NCI-H2107 treated with DMSO at 0.1 percent for 48 hours (cell line): ENCODE data around the gene SOST.

Source experiments
- DNase-seq: peaks from one replicate; lab custom pipeline; 2025; ENCODE audit not compliant: unreplicated experiment; lab: John Stamatoyannopoulos, UW

The SOST gene

GRCh38 chr17:43745541-43745940 is 13.1 kb downstream of the SOST start:
- no peak for DNase-seq

GRCh38 chr17:43741636-43742035 is 17.0 kb downstream of the SOST start:
- no peak for DNase-seq

- no peak for DNase-seq
Observed at GRCh38 chr17:43740541-43740940, 18.1 kb downstream of the SOST start.

GRCh38 chr17:43737722-43738121 is 20.9 kb downstream of the SOST start:
- DNase-seq = no peak

GRCh38 chr17:43736389-43736788 is 22.2 kb downstream of the SOST start:
- no peak for DNase-seq

GRCh38 chr17:43734376-43734775 is 24.2 kb downstream of the SOST start:
- DNase-seq = no peak

GRCh38 chr17:43733956-43734355 is 24.6 kb downstream of the SOST start:
- no peak for DNase-seq

GRCh38 chr17:43732958-43733357 is 25.6 kb downstream of the SOST start:
- no peak for DNase-seq

GRCh38 chr17:43728081-43728480 is 30.5 kb downstream of the SOST start:
- DNase-seq = no peak

GRCh38 chr17:43723697-43724359 is 34.8 kb downstream of the SOST start:
- no peak for DNase-seq

GRCh38 chr17:43722870-43723665 is 35.5 kb downstream of the SOST start:
- DNase-seq = no peak

GRCh38 chr17:43722269-43722619 is 36.3 kb downstream of the SOST start:
- DNase-seq = no peak

- DNase-seq = no peak
Observed at GRCh38 chr17:43721537-43722268, 36.9 kb downstream of the SOST start.

- peak; percentile 9 for DNase-seq
Observed at GRCh38 chr17:43720311-43721060, 38.1 kb downstream of the SOST start.

GRCh38 chr17:43719578-43719977 is 39.0 kb downstream of the SOST start:
- DNase-seq = no peak

GRCh38 chr17:43718544-43718943 is 40.0 kb downstream of the SOST start:
- DNase-seq = no peak

- no peak for DNase-seq
Observed at GRCh38 chr17:43717913-43718312, 40.7 kb downstream of the SOST start.

GRCh38 chr17:43714465-43715149 is 44.0 kb downstream of the SOST start:
- DNase-seq = no peak

GRCh38 chr17:43713494-43714162 is 45.0 kb downstream of the SOST start:
- DNase-seq = no peak

- no peak for DNase-seq
Observed at GRCh38 chr17:43712397-43712796, 46.2 kb downstream of the SOST start.
